Cardiac muscle cell (in vitro differentiated cells and primary cell): ENCODE data around the gene NKD2. TPM values are rescaled to one million over a fixed set of nuclear protein-coding genes. Genes with fewer than 3 reads are reported as not detected.

ENCODE experiments used
- DNase-seq, 2 donors: peaks; one replicate each; pipeline versions ENCODE4 v3.0.0 to v3.0.0-alpha.2; 2010 to 2017; ENCODE audit warnings: low read depth in 1 of 2, low spot score in 1 of 2
- H3K27ac ChIP-seq: fragments of 200-600 bp; sonication (generic); 2 replicates; pipeline ENCODE4 v1.5.1; 2016
- H3K27me3 ChIP-seq: fragments of 200-600 bp; sonication (generic); 2 replicates; pipeline ENCODE4 v1.6.0; 2016; ENCODE audit warnings: control low read depth
- H3K36me3 ChIP-seq: fragments of 200-600 bp; sonication (generic); 2 replicates; pipeline ENCODE4 v1.5.1; 2016; ENCODE audit warnings: control low read depth
- H3K4me1 ChIP-seq: fragments of 200-600 bp; sonication (generic); 2 replicates; pipeline ENCODE4 v1.8.1; 2017; ENCODE audit warnings: low read depth, mild to moderate bottlenecking, mixed run types
- H3K4me3 ChIP-seq: fragments of 200-600 bp; sonication (generic); 2 replicates; pipeline ENCODE4 v1.5.1; 2016; ENCODE audit warnings: mild to moderate bottlenecking
- H3K9me3 ChIP-seq: fragments of 200-600 bp; sonication (generic); 2 replicates; pipeline ENCODE4 v1.5.1; 2017; ENCODE audit warnings: low read depth, mild to moderate bottlenecking, control low read depth
- CTCF ChIP-seq: IDR thresholded peaks from 2 replicates; pipeline ENCODE4 v1.5.1; 2012; ENCODE audit warnings: low read depth, mild to moderate bottlenecking, low read length
- polyA plus RNA-seq: library from polyadenylated mRNA; unstranded; fragments of >200 nt; fragmentation: Nextera tagmentation; extraction: Ambion mirVana; gene quantifications from 2 replicates; pipeline ENCODE4 v1.2.1, GENCODE V29; 2016
- total RNA-seq: library from RNA; depleted of rRNA; stranded (reverse); fragments of >200 nt; gene quantifications from 2 replicates; pipeline ENCODE4 v1.2.3, GENCODE V29; 2016

Gene NKD2
- total and polyA plus RNA-seq, 2 experiments from 2014 or later, result 3.4 to 3.9 TPM

GRCh38 chr5:1014781-1015221, 6.2 kb downstream of the NKD2 start:
- H3K4me1 ChIP-seq, result no peaks in the 10 kb centered on the region
- H3K36me3 ChIP-seq, result no peaks in the 10 kb centered on the region
- peaks cover 14% of the 10 kb centered on the region for H3K27me3 ChIP-seq
- no peak overlapping the region for H3K27ac ChIP-seq
- H3K4me3 ChIP-seq, result no peak overlapping the region
- DNase-seq, result no peak
- TF ChIP-seq CTCF, result no peak
- H3K9me3 ChIP-seq, result no peaks in the 10 kb centered on the region

- Histone ChIP-seq H3K27ac (no peak overlapping the region), H3K4me3 (no peak overlapping the region), H3K36me3 (no peaks in the 10 kb centered on the region), H3K9me3 (no peaks in the 10 kb centered on the region), H3K4me1 (no peaks in the 10 kb centered on the region), H3K27me3 (peaks cover 7% of the 10 kb centered on the region)
- TF ChIP-seq CTCF, result no peak
- DNase-seq, result no peak
Measured at GRCh38 chr5:1015507-1015906, 6.9 kb downstream of the NKD2 start.

GRCh38 chr5:1016036-1016435, 7.4 kb downstream of the NKD2 start:
- no peaks in the 10 kb centered on the region for H3K36me3 ChIP-seq
- TF ChIP-seq CTCF, result no peak
- H3K9me3 ChIP-seq, result no peaks in the 10 kb centered on the region
- H3K27me3 ChIP-seq, result peaks cover 3% of the 10 kb centered on the region
- DNase-seq, result no peak
- no peak overlapping the region for H3K27ac ChIP-seq
- H3K4me1 ChIP-seq, result no peaks in the 10 kb centered on the region
- H3K4me3 ChIP-seq, result no peak overlapping the region

GRCh38 chr5:1016476-1016875, 7.9 kb downstream of the NKD2 start:
- H3K4me3 ChIP-seq, result no peak overlapping the region
- H3K9me3 ChIP-seq, result no peaks in the 10 kb centered on the region
- H3K36me3 ChIP-seq, result no peaks in the 10 kb centered on the region
- TF ChIP-seq CTCF, result no peak
- no peak overlapping the region for H3K27ac ChIP-seq
- H3K4me1 ChIP-seq, result peaks cover 2% of the 10 kb centered on the region
- DNase-seq, result no peak
- no peaks in the 10 kb centered on the region for H3K27me3 ChIP-seq

GRCh38 chr5:1017056-1017455, 8.5 kb downstream of the NKD2 start:
- DNase-seq, result no peak
- no peaks in the 10 kb centered on the region for H3K36me3 ChIP-seq
- H3K4me3 ChIP-seq, result no peak overlapping the region
- TF ChIP-seq CTCF, result no peak
- peaks cover 6% of the 10 kb centered on the region for H3K4me1 ChIP-seq
- no peaks in the 10 kb centered on the region for H3K9me3 ChIP-seq
- H3K27me3 ChIP-seq, result no peaks in the 10 kb centered on the region
- H3K27ac ChIP-seq, result no peak overlapping the region
